Measurements from ENCODE around the gene IGFL4.

DNA sequence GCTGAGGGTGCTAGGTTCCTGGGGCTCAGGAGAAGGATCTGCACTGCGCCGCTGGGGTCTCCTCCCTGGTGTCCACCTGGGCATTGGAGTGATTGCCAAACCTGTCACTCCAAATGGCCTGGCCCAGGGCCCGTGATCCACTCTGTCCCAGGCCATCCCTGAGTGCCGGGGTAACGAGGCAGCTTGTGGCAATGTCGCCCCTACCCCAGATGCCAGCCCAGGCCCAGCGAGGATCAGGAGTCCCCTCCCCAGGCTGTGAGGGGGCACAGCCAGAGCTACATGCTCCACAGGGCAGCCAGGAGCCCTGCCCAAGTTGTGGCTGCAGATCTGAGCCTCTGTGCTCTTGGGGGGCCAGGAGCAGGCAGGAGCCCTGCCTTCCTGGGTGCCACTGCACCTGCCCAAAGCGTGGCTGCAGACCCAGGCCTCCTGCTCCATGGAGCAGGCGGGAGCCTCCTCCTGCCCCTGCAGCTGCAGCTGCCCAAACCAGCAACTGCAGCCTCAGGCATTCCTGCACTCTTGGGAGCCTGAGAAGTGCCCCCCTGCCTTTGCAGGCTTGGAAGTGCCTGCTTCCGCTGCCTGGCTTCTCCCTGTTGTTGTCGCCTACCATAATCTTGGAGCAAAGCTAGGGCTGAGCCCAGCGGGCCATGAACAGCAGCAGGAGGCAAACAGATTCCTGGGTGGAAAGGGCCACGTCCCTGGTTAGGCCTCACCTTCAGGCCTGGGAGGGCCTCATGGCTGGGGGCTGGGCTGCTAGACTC is 4.6 kb downstream of the IGFL4 start:
- TF ChIP-seq, protein P1, sequence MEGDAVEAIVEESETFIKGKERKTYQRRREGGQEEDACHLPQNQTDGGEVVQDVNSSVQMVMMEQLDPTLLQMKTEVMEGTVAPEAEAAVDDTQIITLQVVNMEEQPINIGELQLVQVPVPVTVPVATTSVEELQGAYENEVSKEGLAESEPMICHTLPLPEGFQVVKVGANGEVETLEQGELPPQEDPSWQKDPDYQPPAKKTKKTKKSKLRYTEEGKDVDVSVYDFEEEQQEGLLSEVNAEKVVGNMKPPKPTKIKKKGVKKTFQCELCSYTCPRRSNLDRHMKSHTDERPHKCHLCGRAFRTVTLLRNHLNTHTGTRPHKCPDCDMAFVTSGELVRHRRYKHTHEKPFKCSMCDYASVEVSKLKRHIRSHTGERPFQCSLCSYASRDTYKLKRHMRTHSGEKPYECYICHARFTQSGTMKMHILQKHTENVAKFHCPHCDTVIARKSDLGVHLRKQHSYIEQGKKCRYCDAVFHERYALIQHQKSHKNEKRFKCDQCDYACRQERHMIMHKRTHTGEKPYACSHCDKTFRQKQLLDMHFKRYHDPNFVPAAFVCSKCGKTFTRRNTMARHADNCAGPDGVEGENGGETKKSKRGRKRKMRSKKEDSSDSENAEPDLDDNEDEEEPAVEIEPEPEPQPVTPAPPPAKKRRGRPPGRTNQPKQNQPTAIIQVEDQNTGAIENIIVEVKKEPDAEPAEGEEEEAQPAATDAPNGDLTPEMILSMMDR (tag by site-specific recombination; IDR thresholded peaks at IDR 0.05), result no peak
- TF ChIP-seq ZNF311 (tag by site-specific recombination; IDR thresholded peaks at IDR 0.05; ENCODE audit: borderline replicate concordance) (no peak), ZNF133 (tag by site-specific recombination; IDR thresholded peaks at IDR 0.05) (no peak), PRDM1 (tag by site-specific recombination; IDR thresholded peaks at IDR 0.05) (no peak), TRIM28 (IDR thresholded peaks at IDR 0.05; ENCODE audit: borderline replicate concordance, low read length) (no peak), ZNF561 (tag by site-specific recombination; IDR thresholded peaks at IDR 0.05; ENCODE audit: borderline replicate concordance) (no peak), KLF16 (tag by site-specific recombination; IDR thresholded peaks at IDR 0.05) (no peak), ZNF558 (tag by site-specific recombination; IDR thresholded peaks at IDR 0.05) (no peak), ZNF121 (tag by site-specific recombination; IDR thresholded peaks at IDR 0.05) (no peak), ZNF664 (tag by site-specific recombination; IDR thresholded peaks at IDR 0.05) (no peak)
- TF ChIP-seq, protein P2, sequence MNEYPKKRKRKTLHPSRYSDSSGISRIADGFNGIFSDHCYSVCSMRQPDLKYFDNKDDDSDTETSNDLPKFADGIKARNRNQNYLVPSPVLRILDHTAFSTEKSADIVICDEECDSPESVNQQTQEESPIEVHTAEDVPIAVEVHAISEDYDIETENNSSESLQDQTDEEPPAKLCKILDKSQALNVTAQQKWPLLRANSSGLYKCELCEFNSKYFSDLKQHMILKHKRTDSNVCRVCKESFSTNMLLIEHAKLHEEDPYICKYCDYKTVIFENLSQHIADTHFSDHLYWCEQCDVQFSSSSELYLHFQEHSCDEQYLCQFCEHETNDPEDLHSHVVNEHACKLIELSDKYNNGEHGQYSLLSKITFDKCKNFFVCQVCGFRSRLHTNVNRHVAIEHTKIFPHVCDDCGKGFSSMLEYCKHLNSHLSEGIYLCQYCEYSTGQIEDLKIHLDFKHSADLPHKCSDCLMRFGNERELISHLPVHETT (tag by site-specific recombination; IDR thresholded peaks at IDR 0.05), result no peak
- TF ChIP-seq, protein P3, sequence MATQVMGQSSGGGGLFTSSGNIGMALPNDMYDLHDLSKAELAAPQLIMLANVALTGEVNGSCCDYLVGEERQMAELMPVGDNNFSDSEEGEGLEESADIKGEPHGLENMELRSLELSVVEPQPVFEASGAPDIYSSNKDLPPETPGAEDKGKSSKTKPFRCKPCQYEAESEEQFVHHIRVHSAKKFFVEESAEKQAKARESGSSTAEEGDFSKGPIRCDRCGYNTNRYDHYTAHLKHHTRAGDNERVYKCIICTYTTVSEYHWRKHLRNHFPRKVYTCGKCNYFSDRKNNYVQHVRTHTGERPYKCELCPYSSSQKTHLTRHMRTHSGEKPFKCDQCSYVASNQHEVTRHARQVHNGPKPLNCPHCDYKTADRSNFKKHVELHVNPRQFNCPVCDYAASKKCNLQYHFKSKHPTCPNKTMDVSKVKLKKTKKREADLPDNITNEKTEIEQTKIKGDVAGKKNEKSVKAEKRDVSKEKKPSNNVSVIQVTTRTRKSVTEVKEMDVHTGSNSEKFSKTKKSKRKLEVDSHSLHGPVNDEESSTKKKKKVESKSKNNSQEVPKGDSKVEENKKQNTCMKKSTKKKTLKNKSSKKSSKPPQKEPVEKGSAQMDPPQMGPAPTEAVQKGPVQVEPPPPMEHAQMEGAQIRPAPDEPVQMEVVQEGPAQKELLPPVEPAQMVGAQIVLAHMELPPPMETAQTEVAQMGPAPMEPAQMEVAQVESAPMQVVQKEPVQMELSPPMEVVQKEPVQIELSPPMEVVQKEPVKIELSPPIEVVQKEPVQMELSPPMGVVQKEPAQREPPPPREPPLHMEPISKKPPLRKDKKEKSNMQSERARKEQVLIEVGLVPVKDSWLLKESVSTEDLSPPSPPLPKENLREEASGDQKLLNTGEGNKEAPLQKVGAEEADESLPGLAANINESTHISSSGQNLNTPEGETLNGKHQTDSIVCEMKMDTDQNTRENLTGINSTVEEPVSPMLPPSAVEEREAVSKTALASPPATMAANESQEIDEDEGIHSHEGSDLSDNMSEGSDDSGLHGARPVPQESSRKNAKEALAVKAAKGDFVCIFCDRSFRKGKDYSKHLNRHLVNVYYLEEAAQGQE (tag by site-specific recombination; IDR thresholded peaks at IDR 0.05), result no peak
- TF ChIP-seq, protein P4, sequence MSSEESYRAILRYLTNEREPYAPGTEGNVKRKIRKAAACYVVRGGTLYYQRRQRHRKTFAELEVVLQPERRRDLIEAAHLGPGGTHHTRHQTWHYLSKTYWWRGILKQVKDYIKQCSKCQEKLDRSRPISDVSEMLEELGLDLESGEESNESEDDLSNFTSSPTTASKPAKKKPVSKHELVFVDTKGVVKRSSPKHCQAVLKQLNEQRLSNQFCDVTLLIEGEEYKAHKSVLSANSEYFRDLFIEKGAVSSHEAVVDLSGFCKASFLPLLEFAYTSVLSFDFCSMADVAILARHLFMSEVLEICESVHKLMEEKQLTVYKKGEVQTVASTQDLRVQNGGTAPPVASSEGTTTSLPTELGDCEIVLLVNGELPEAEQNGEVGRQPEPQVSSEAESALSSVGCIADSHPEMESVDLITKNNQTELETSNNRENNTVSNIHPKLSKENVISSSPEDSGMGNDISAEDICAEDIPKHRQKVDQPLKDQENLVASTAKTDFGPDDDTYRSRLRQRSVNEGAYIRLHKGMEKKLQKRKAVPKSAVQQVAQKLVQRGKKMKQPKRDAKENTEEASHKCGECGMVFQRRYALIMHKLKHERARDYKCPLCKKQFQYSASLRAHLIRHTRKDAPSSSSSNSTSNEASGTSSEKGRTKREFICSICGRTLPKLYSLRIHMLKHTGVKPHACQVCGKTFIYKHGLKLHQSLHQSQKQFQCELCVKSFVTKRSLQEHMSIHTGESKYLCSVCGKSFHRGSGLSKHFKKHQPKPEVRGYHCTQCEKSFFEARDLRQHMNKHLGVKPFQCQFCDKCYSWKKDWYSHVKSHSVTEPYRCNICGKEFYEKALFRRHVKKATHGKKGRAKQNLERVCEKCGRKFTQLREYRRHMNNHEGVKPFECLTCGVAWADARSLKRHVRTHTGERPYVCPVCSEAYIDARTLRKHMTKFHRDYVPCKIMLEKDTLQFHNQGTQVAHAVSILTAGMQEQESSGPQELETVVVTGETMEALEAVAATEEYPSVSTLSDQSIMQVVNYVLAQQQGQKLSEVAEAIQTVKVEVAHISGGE (tag by site-specific recombination; conservative IDR thresholded peaks at IDR 0.05; ENCODE audit: low read depth), result no peak
